Endodermal cell (in vitro differentiated cells): ENCODE measurements around the gene FAM217A. TPM values are rescaled to one million over a fixed set of nuclear protein-coding genes. Genes with fewer than 3 reads are reported as not detected.

ENCODE experiments used
- DNase-seq: peaks from one replicate; pipeline ENCODE4 v3.0.0-alpha.2; 2017
- H3K27ac ChIP-seq: 2 replicates; pipeline ENCODE4 v1.5.1; 2013; ENCODE audit warnings: mild to moderate bottlenecking, low read depth, low read length, moderate library complexity
- H3K27me3 ChIP-seq: 2 replicates; pipeline ENCODE4 v1.6.1; 2013; ENCODE audit warnings: mild to moderate bottlenecking, low read length, moderate library complexity; ENCODE audit not compliant: insufficient read depth, control insufficient read depth, poor library complexity, severe bottlenecking
- H3K36me3 ChIP-seq: 2 replicates; pipeline ENCODE4 v1.7.0; 2013; ENCODE audit warnings: mild to moderate bottlenecking, low read length, moderate library complexity; ENCODE audit not compliant: control insufficient read depth, insufficient read depth
- H3K4me1 ChIP-seq: one replicate; pipeline ENCODE4 v1.7.0; 2013; ENCODE audit warnings: low read length; ENCODE audit not compliant: control insufficient read depth, insufficient read depth
- H3K4me3 ChIP-seq: 2 replicates; pipeline ENCODE4 v1.5.1; 2013; ENCODE audit warnings: mild to moderate bottlenecking, low read length, moderate library complexity
- H3K9ac ChIP-seq: 2 replicates; pipeline ENCODE4 v1.6.1; 2013; ENCODE audit warnings: mild to moderate bottlenecking, low read length, moderate library complexity; ENCODE audit not compliant: poor library complexity, severe bottlenecking; ENCODE audit errors: extremely low read depth
- H3K9me3 ChIP-seq: 2 replicates; pipeline ENCODE4 v1.6.1; 2013; ENCODE audit warnings: mild to moderate bottlenecking, low read length, moderate library complexity; ENCODE audit not compliant: control insufficient read depth
- H3K27ac Mint-ChIP-seq: 2 replicates; pipeline ENCODE4 v1.8.0; 2020; ENCODE audit warnings: mixed read lengths
- H3K27me3 Mint-ChIP-seq: 2 replicates; pipeline ENCODE4 v1.8.0; 2021; ENCODE audit warnings: mild to moderate bottlenecking, mixed read lengths; ENCODE audit not compliant: insufficient read depth
- H3K36me3 Mint-ChIP-seq: 2 replicates; pipeline ENCODE4 v1.8.0; 2020; ENCODE audit warnings: low read depth, mixed read lengths
- H3K4me1 Mint-ChIP-seq: 2 replicates; pipeline ENCODE4 v1.8.0; 2020; ENCODE audit warnings: mixed read lengths
- H3K4me3 Mint-ChIP-seq: 2 replicates; pipeline ENCODE4 v1.8.0; 2020; ENCODE audit warnings: mild to moderate bottlenecking, moderate library complexity, mixed read lengths
- H3K9me3 Mint-ChIP-seq: 2 replicates; pipeline ENCODE4 v1.8.0; 2020; ENCODE audit warnings: mild to moderate bottlenecking, mixed read lengths
- CTCF ChIP-seq: fragments of 200-600 bp; sonication (generic); conservative IDR thresholded peaks from 2 replicates; pipeline ENCODE4 v1.5.0; 2021; ENCODE audit warnings: antibody characterized with exemption, mild to moderate bottlenecking
- WGBS, 2 experiments: methylation state at CpG; one replicate each; pipeline versions ENCODE4 v1.1.5 to v1.1.7; 2013; ENCODE audit warnings: missing lambda C conversion rate in 2 of 2, mixed read lengths in 1 of 2; ENCODE audit not compliant: insufficient coverage in 1 of 2, insufficient read length in 1 of 2; 5-methylcytosine and 5-hydroxymethylcytosine counted together
- total RNA-seq, 2 donors: library from RNA; stranded (reverse); fragmentation: NEBNext Ultra II Directional in 1 of 2; extraction: Animal tissue kit (Norgen Biotek cat#: 25700) in 1 of 2; gene quantifications; 2 replicates in 1 of 2; 3 replicates in 1 of 2; pipeline ENCODE4 v1.2.1, GENCODE V29; 2021

Gene FAM217A
- total RNA-seq, 2 donors from 2014 or later: not detected

- no peak overlapping the region for H3K4me3 ChIP-seq
- peaks cover 18% of the 10 kb centered on the region for H3K4me1 Mint-ChIP-seq
- DNase-seq: no peak
- H3K36me3 ChIP-seq: peaks cover 39% of the 10 kb centered on the region
- H3K9ac ChIP-seq: no peak overlapping the region
- TF ChIP-seq CTCF: no peak
- H3K27ac Mint-ChIP-seq: no peak overlapping the region
- H3K27ac ChIP-seq: no peak overlapping the region
- H3K27me3 Mint-ChIP-seq: no peaks in the 10 kb centered on the region
- H3K4me1 ChIP-seq: no peaks in the 10 kb centered on the region
- H3K9me3 Mint-ChIP-seq: no peaks in the 10 kb centered on the region
- peaks cover 26% of the 10 kb centered on the region for H3K36me3 Mint-ChIP-seq
- H3K9me3 ChIP-seq: no peaks in the 10 kb centered on the region
- WGBS, 2 experiments: 93 to 100% methylated on average over 1 of the region's 1 CpG
- H3K4me3 Mint-ChIP-seq: no peak overlapping the region
- H3K27me3 ChIP-seq: no peaks in the 10 kb centered on the region
These were observed 53.3 kb downstream of the FAM217A start for GRCh38 chr6:4025681-4026080.

DNA sequence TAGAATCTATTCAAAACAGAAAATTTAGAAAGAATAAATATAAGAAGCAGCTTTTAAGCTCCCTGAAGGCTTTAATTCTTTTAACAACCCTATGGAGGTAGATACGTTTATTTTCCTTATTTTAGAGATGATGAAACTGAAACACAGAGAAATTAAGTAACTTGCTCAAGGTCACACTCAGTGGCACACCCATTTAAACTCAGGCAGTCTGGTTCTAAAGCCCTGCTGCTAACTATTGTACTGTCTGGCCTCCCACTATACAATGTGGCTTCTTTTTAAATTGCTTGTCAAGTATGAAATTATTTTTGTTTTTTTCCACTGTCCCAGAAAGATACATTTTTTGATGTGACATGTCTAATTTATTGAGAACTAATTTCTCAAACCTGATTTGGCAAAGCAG, 55.7 kb downstream of the FAM217A start:
- peak overlapping the region; percentile 87 for H3K4me3 ChIP-seq
- no peaks in the 10 kb centered on the region for H3K27me3 Mint-ChIP-seq
- DNase-seq: no peak
- peaks cover 28% of the 10 kb centered on the region for H3K36me3 ChIP-seq
- H3K4me3 Mint-ChIP-seq: peak overlapping the region; percentile 97
- peak overlapping the region; percentile 96 for H3K9ac ChIP-seq
- peaks cover 13% of the 10 kb centered on the region for H3K36me3 Mint-ChIP-seq
- peaks cover 25% of the 10 kb centered on the region for H3K4me1 Mint-ChIP-seq
- peaks cover 4% of the 10 kb centered on the region for H3K4me1 ChIP-seq
- no peak overlapping the region for H3K27ac ChIP-seq
- H3K27me3 ChIP-seq: no peaks in the 10 kb centered on the region
- H3K9me3 ChIP-seq: no peaks in the 10 kb centered on the region
- H3K9me3 Mint-ChIP-seq: no peaks in the 10 kb centered on the region
- WGBS, 2 experiments: 82% methylated on average over 1 of the region's 1 CpG; no CpG with 5 or more reads in 1 of the 2 experiments
- TF ChIP-seq CTCF: no peak
- H3K27ac Mint-ChIP-seq: peak overlapping the region; percentile 32

GRCh38 chr6:4021854-4022695, 56.9 kb downstream of the FAM217A start:
- H3K27ac Mint-ChIP-seq: peak overlapping the region; percentile 100
- H3K4me3 Mint-ChIP-seq: peak overlapping the region; percentile 97
- peak overlapping the region; percentile 92 for H3K27ac ChIP-seq
- DNase-seq: no peak
- peaks cover 4% of the 10 kb centered on the region for H3K4me1 ChIP-seq
- peak overlapping the region; percentile 87 for H3K4me3 ChIP-seq
- no peaks in the 10 kb centered on the region for H3K27me3 ChIP-seq
- H3K9me3 ChIP-seq: no peaks in the 10 kb centered on the region
- no peaks in the 10 kb centered on the region for H3K27me3 Mint-ChIP-seq
- TF ChIP-seq CTCF: no peak
- H3K9ac ChIP-seq: peak overlapping the region; percentile 96
- H3K36me3 ChIP-seq: peaks cover 20% of the 10 kb centered on the region
- peaks cover 13% of the 10 kb centered on the region for H3K36me3 Mint-ChIP-seq
- no peaks in the 10 kb centered on the region for H3K9me3 Mint-ChIP-seq
- H3K4me1 Mint-ChIP-seq: peaks cover 28% of the 10 kb centered on the region
- 4 to 6% methylated on average over 7 to 14 of the region's 15 CpGs for WGBS, 2 experiments
